ENCODE data around the gene DNM2. TPM values are rescaled to one million over a fixed set of nuclear protein-coding genes. Genes with fewer than 3 reads are reported as not detected.
A peak's percentile ranks its signal among the peaks of the same experiment; 100 is the strongest.

DNM2 gene
- total and polyA plus RNA-seq, 2 donors, result 76.2 to 87.0 TPM

DNA sequence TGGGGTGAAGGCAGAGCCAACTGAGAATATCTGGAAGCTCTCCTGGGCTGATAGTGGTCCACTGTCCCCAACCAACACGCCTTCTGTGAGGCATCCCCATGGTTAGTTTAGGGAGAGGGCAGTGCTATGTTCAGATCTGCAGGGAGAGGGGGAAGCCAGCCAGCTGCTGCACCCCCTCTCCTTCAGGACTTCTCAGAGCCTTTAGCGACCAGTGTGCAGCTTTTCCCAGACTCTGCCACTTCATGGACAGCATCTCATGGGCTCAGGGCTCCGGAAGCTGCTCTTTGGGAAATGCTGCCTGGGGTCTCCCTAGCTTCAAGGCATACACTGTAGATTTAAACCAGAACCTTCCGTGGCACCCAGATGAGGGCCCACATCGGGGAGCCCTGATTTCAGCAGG lies 84.6 kb downstream of the DNM2 start:
- DNase-seq (ENCODE audit: extremely low spot score), result no peak
- H3K4me3 ChIP-seq (ENCODE audit: low read depth, low read length), result no peak overlapping the region
- 97% methylated on average over 5 of the region's 5 CpGs for WGBS
- H3K4me1 ChIP-seq (ENCODE audit: insufficient read depth), result no peaks in the 10 kb centered on the region
- peaks cover 6% of the 10 kb centered on the region for H3K36me3 ChIP-seq (ENCODE audit: insufficient read depth)
- no peak overlapping the region for H3K27ac ChIP-seq (ENCODE audit: low read depth)

DNA sequence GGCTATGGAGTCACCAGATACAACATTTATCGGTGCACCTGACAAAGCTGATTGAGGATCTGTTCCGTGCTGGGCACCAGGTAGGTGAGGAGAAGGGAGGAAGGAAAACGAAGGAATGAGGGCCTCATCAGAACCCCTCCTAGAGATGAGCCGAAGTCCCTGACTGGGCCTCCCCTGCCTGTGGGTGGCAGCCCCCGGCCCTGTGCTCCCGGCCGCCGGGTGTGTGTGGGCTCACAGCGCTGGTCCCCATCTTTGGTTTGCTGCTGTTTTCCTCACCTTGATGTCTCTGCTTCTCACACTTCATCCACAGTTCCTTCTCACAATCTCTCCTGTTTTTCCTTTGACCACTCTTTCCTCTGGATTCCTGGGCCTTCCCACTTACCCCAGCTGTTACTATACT lies 85.4 kb downstream of the DNM2 start:
- Histone ChIP-seq H3K27ac (ENCODE audit: low read depth) (no peak overlapping the region), H3K4me1 (ENCODE audit: insufficient read depth) (no peaks in the 10 kb centered on the region), H3K36me3 (ENCODE audit: insufficient read depth) (peaks cover 6% of the 10 kb centered on the region), H3K4me3 (ENCODE audit: low read depth, low read length) (no peak overlapping the region)
- 95% methylated on average over 9 of the region's 9 CpGs for WGBS
- DNase-seq (ENCODE audit: extremely low spot score), result no peak

DNA sequence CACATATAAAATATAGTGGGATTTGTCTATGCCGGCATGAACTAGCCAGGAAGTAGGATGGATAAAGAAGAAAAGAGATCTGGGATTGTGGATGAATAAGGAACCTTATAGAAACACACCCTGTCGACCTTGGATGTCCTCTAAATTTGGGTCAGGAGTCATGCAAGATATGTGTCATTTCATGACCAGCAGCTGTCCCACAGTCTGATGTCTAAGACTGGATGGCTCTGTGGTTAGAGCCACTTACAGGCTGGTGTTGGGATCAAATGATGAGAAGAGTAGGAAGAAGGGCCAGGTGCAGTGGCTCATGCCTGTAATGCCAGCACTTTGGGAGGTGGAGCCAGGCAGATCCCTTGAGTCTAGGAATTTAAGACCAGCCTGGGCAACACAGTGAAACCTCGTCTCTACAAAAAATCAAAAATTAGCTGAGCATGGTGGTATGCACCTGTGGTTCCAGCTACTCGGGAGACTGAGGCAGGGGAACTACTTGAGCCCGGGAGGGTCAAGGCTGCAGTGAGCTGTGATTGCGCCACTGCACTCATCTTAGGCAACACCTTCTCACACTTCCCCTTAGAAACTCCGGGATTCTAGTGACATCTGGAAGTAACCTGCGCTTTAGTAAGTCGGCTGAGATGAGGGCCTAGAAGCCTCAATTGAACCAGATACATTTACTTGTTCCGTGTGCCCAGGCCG lies 87.3 kb downstream of the DNM2 start:
- 91% methylated on average over 11 of the region's 11 CpGs for WGBS
- no peaks in the 10 kb centered on the region for H3K4me1 ChIP-seq (ENCODE audit: insufficient read depth)
- H3K27ac ChIP-seq (ENCODE audit: low read depth), result no peak overlapping the region
- DNase-seq (ENCODE audit: extremely low spot score), result no peak
- peaks cover 4% of the 10 kb centered on the region for H3K36me3 ChIP-seq (ENCODE audit: insufficient read depth)
- no peak overlapping the region for H3K4me3 ChIP-seq (ENCODE audit: low read depth, low read length)

DNA sequence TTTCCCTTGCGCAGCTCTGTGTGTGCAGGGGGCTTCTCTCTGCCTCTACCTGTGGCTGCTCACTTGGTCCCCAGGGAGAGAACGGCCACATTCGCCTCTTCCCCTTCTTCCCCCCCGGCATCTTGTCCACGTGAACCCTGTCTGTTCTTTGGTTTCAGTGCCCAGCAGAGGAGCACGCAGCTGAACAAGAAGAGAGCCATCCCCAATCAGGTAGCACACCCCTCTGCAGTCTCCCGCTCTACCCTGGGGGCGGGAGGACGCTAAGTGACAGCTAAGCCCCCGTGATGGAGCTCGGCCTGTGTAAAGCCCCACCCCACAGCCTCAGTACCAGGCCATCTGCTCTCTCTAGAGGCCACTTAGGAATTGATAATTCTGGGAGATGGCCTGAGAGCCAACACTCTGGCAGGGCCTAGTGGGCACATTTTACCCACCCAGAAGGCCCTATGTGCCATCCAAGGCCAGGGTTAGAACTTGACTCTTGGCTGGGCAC lies 87.9 kb downstream of the DNM2 start:
- no peak overlapping the region for H3K27ac ChIP-seq (ENCODE audit: low read depth)
- H3K4me1 ChIP-seq (ENCODE audit: insufficient read depth), result no peaks in the 10 kb centered on the region
- H3K4me3 ChIP-seq (ENCODE audit: low read depth, low read length), result no peak overlapping the region
- peaks cover 4% of the 10 kb centered on the region for H3K36me3 ChIP-seq (ENCODE audit: insufficient read depth)
- 90% methylated on average over 11 of the region's 11 CpGs for WGBS
- DNase-seq (ENCODE audit: extremely low spot score), result no peak

DNA sequence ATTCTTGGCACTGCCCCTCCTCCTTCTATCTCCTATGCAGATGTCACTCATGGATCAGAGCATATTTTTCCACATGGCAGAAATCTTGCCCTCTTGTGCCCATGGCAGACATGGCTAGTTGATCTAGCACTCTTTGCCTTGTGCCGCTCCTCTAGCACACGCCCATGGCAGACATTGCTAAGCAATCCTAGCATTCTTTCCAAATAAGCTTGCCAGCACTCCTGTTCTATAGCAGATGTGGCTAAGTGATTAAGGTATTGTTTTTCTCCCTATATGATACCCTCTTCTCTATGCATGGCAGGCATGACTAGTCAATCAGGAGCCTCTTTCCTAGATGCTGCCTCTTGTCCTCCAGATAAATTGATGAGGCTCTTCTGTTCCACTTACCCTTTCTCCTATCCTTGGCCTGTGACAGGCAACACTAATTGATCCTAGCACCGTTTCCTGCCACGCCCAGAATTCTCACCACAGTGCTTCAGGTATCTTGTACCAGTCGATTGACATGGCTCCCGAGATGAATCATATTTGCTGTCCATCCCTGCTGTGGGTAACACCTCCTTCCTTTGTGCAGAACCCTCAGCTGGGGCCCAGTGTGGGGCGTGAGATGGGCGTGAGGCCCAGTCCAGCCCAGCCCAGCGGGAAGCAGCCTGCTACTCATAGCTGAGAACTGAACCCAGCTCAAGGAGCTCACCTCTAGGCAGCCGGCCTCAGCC lies 91.2 kb downstream of the DNM2 start:
- peaks cover under 1% of the 10 kb centered on the region for H3K36me3 ChIP-seq (ENCODE audit: insufficient read depth)
- no peak overlapping the region for H3K27ac ChIP-seq (ENCODE audit: low read depth)
- 71% methylated on average over 10 of the region's 10 CpGs for WGBS

DNA sequence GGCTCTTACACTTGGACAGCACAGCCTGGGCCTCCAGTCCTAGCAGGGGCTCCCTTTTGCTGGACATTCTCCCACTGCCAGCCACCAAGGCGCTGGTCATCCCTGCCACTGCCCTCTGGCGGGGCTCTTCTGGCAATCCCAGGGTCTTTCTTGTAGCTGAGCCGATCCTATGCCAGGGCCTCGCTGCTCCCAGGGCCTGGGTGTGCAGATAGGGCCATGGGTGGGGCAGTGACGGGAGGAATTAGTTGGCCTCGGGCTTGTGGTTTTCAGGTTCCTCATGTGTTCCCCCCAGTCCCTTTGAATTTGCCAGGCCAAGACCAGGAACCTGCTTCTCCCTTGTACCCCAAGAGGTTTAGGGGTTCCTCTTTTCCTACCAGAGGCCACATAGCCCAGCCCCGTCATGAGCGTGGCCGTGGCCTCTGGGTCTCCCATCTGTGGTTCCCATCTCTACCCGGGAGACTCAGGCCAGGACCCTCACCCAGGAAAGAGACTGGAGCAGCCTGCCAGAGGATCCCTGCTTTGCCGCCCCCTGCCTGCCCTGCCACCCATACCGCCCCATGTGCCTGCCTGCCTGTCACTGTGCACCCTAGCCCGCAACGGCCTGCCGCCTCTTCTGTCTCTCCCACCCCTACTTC lies 91.9 kb downstream of the DNM2 start:
- no peak overlapping the region for H3K27ac ChIP-seq (ENCODE audit: low read depth)
- no peaks in the 10 kb centered on the region for H3K36me3 ChIP-seq (ENCODE audit: insufficient read depth)
- no peaks in the 10 kb centered on the region for H3K4me1 ChIP-seq (ENCODE audit: insufficient read depth)
- WGBS, result 83% methylated on average over 15 of the region's 15 CpGs
- DNase-seq (ENCODE audit: extremely low spot score), result no peak
- no peak overlapping the region for H3K4me3 ChIP-seq (ENCODE audit: low read depth, low read length)

More for the DNA sequence above, 91.2 kb downstream of the DNM2 start:
- no peak for DNase-seq (ENCODE audit: extremely low spot score)
- Histone ChIP-seq H3K4me1 (ENCODE audit: insufficient read depth) (no peaks in the 10 kb centered on the region), H3K4me3 (ENCODE audit: low read depth, low read length) (no peak overlapping the region)

DNA sequence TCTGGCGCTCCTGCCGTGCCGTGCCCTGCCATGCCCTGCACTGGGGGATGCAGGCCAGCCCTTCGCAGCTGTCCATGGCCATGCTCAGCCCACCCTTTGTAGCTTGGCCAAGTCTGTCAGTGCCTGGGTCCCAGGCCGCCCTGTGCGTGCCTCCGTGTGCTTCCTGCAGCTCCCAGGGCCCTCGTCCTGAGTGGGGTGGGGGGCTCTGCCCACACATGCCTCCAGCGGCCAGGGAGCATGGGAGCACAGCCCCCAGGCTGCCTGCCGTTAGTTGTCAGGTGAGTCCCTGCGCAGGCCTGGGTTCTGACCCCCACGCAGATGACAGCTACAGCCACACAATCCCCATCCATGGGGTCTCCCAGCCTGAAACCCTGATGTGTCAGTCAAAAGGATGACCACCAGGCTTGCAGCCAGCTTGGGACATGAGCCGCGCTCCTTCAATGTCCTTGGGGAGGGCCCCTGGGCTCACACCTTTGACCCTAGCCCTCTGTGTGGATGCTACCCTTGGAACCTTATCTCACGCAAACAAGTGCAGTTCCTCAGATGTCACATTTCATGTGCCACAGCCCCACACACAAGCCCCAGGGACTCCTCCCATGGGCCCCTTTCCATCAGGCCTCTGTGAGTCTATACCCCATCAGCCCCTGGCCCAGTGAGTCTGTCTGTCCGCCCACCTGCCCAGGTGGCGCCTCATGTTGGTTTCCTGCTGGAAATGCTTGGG lies 93.7 kb downstream of the DNM2 start:
- Histone ChIP-seq H3K36me3 (ENCODE audit: insufficient read depth) (no peaks in the 10 kb centered on the region), H3K4me1 (ENCODE audit: insufficient read depth) (no peaks in the 10 kb centered on the region)
- 83% methylated on average over 17 of the region's 17 CpGs for WGBS

DNA sequence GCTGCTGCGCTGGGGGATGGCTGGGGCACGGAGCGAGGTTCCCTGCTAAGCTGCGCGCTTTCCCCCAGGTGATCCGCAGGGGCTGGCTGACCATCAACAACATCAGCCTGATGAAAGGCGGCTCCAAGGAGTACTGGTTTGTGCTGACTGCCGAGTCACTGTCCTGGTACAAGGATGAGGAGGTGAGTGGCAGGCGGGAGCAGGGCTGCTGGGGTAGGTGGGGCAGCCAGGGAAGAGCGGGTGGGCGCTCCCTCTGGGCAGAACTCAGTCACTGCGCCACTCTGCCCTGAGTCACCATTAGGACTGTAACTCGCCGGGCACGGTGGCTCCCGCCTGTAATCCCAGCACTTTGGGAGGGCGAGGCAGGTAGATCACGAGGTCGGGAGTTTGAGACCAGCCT lies 94.3 kb downstream of the DNM2 start:
- H3K27ac ChIP-seq (ENCODE audit: low read depth), result no peak overlapping the region
- H3K4me1 ChIP-seq (ENCODE audit: insufficient read depth), result no peaks in the 10 kb centered on the region

More for the DNA sequence above, 93.7 kb downstream of the DNM2 start:
- DNase-seq (ENCODE audit: extremely low spot score), result no peak
- H3K4me3 ChIP-seq (ENCODE audit: low read depth, low read length), result no peak overlapping the region
- no peak overlapping the region for H3K27ac ChIP-seq (ENCODE audit: low read depth)

DNA sequence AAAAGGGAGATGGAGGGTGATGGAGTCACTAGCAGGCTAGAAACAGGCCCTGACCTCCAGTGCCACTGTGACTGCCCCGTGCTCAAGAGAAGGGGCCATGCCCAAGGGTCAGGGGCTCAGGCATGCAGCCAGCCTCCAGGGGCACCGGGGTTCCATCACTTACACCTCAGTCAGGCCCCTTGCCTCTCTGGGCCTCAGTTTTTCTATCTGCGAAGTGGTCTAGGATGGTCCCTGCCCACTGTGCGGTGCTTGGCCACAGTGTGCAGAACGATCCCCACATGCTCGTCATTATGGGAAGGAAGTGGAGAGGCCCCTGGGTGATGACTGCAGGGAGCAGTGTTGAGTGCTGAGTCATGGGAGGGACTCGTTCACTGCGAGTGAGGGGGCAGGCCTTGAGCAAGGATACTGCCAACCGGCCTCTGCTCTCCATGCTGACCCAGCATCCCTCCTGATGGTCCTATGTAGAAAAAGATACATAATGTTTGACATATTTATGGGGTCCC lies 95.1 kb downstream of the DNM2 start:
- no peaks in the 10 kb centered on the region for H3K36me3 ChIP-seq (ENCODE audit: insufficient read depth)
- H3K4me3 ChIP-seq (ENCODE audit: low read depth, low read length), result no peak overlapping the region
- peak overlapping the region; percentile 38 for H3K27ac ChIP-seq (ENCODE audit: low read depth)
- WGBS, result 32% methylated on average over 9 of the region's 9 CpGs
- no peak for DNase-seq (ENCODE audit: extremely low spot score)
- H3K4me1 ChIP-seq (ENCODE audit: insufficient read depth), result no peaks in the 10 kb centered on the region

More for the DNA sequence above, 94.3 kb downstream of the DNM2 start:
- Histone ChIP-seq H3K36me3 (ENCODE audit: insufficient read depth) (no peaks in the 10 kb centered on the region), H3K4me3 (ENCODE audit: low read depth, low read length) (no peak overlapping the region)
- DNase-seq (ENCODE audit: extremely low spot score), result no peak
- WGBS, result 95% methylated on average over 19 of the region's 19 CpGs

DNA sequence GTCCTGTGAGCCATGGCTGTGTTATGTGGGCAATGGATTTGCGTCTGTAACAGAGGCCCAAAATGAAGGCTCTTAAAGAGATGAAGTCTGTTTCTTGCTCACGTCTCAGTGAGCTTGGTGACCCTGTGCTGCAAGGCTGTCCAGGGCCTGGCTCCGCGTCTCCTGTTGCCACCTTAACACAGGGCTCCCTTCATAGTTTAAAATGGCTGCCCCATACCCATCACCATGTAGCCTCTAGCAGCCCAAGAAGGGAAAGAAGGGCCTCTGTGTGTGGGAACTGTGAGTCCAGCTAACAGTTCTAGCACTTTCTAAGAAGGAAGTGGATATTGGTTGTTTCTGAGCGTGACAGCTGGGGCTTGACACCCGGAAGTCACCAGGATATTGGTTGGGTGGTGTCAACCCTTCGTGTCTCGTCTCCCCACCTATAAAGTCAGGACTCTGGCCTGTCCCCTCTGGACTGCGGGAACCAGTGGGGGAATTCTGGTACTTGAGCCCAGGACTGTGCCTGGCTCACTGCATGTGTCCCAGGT lies 97.2 kb downstream of the DNM2 start:
- no peaks in the 10 kb centered on the region for H3K4me1 ChIP-seq (ENCODE audit: insufficient read depth)
- WGBS, result 94% methylated on average over 9 of the region's 9 CpGs
- DNase-seq (ENCODE audit: extremely low spot score), result no peak
- H3K36me3 ChIP-seq (ENCODE audit: insufficient read depth), result no peaks in the 10 kb centered on the region
- no peak overlapping the region for H3K27ac ChIP-seq (ENCODE audit: low read depth)
- no peak overlapping the region for H3K4me3 ChIP-seq (ENCODE audit: low read depth, low read length)

DNA sequence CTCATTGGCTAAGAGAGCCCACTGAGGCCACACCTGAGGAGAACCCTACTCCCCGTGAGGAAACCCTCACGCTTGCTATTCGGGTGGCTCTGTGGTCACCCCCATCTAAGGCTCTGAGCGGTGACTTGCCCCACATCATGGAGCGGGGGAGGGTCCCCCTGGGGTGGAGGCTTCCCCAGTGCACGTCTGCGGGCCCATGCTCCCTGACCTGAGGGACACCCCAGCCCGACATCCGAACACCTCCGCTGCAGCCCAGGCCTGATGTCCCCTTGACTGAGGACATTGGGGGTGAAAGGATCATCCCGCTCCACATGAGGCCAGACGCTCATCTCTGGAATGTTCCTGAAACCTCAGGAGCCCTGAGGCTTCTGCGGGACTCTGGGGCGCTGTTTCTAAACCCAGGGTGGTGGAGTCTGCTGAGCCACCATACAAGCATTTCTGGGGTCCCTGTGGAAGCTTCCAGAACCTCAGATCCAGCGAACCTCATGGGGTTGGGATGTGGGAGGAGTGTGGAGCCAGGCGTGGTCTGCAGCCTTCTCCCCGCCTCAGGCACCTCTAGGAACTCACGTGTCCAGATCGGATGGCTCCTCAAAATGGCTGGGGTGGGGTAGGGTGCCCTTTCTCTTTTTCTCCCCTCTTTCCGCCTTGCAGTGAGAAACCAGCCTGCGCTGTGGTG lies 98.2 kb downstream of the DNM2 start:
- Histone ChIP-seq H3K27ac (ENCODE audit: low read depth) (peak overlapping the region; percentile 61), H3K36me3 (ENCODE audit: insufficient read depth) (no peaks in the 10 kb centered on the region), H3K4me3 (ENCODE audit: low read depth, low read length) (peak overlapping the region; percentile 31), H3K4me1 (ENCODE audit: insufficient read depth) (no peaks in the 10 kb centered on the region)
- WGBS, result 74% methylated on average over 21 of the region's 21 CpGs
- no peak for DNase-seq (ENCODE audit: extremely low spot score)

DNA sequence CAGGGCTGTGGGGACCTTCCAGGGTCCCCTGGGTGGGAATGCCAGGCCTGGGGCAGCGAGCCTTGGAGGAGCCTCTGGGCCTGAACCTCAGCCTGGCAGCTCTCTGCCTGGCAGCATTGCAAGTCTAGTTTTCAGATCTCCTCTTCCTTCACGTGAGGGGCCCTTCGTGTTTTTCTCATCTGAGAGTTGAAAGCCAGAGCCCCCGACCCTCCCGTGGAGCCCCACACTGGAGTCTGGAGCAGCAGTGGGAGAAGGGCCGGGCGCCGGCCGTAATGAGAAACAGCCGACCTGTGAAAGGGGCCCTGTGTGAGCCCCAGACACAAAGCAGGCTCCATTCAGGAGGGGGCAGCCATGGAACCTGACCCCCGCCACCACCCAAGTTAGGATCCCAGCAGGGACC lies 98.8 kb downstream of the DNM2 start:
- Histone ChIP-seq H3K27ac (ENCODE audit: low read depth) (peak overlapping the region; percentile 61), H3K4me1 (ENCODE audit: insufficient read depth) (no peaks in the 10 kb centered on the region), H3K36me3 (ENCODE audit: insufficient read depth) (no peaks in the 10 kb centered on the region), H3K4me3 (ENCODE audit: low read depth, low read length) (peak overlapping the region; percentile 31)
- no peak for DNase-seq (ENCODE audit: extremely low spot score)
- WGBS, result 55% methylated on average over 11 of the region's 11 CpGs

All from urinary bladder (tissue), 4 donors.